Right lobe of liver (tissue), 4 donors: ENCODE data around the gene UGT1A1.

Experiments
- CTCF ChIP-seq, 4 donors: fragments of 200-600 bp in 3 of 4; fragments of 450-650 bp in 1 of 4; IDR thresholded peaks; one replicate each; pipeline versions ENCODE4 v1.5.1 to v1.8.0; 2016 to 2022; ENCODE audit warnings: antibody characterized with exemption in 4 of 4, mild to moderate bottlenecking in 2 of 4
- POLR2A ChIP-seq: fragments of 450-650 bp; IDR thresholded peaks from one replicate; pipeline ENCODE4 v1.6.1; 2017; ENCODE audit warnings: antibody characterized with exemption, mild to moderate bottlenecking
- donor health status: DM: no; HTN: no; CAD: no.
- donor health status: DM: no; HTN: no; CAD: no.
- donor health status: DM: no; HTN: yes; CAD: no.

GRCh38 chr2:233811087-233811486 is 51.0 kb downstream of the UGT1A1 start:
- TF ChIP-seq CTCF (IDR thresholded peaks at IDR 0.05), result no peak
- TF ChIP-seq POLR2A, result no peak
